Measurements from ENCODE around the gene MYOT. TPM values are rescaled to one million over a fixed set of nuclear protein-coding genes. Genes with fewer than 3 reads are reported as not detected.
"Not testable (repeated sequence)": the region's sequence is repeated elsewhere in the genome, so short reads cannot be mapped to it uniquely, and the experiment has no call there.

The MYOT gene
- total and polyA plus RNA-seq, 11 donors, result 6.2 to 374 (median 27.7) TPM

GRCh38 chr5:137858223-137858916, 9.3 kb upstream of the MYOT start:
- H3K4me3 ChIP-seq, result peak overlapping the region in 10 of 12 donors; percentile 19 to 49 (median 32)
- H3K36me3 ChIP-seq, result peaks cover 0 to 4% (median 0%) of the 10 kb centered on the region in 9 donors
- no peak for TF ChIP-seq CTCF (IDR thresholded peaks at IDR 0.05)
- no peak for TF ChIP-seq POLR2A (IDR thresholded peaks at IDR 0.05)
- intact Hi-C loops (cut with DNase I), result no loop called here
- H3K9me3 ChIP-seq, result no peaks in the 10 kb centered on the region
- peaks cover 5 to 38% (median 20%) of the 10 kb centered on the region in 12 donors for H3K4me1 ChIP-seq
- 9 to 14% (median 11%) methylated on average over 3 of the region's 3 CpGs for WGBS, 4 donors
- peak overlapping the region; percentile 36 to 79 (median 69) for H3K27ac ChIP-seq
- DNase-seq, result no peak
- ATAC-seq, result peak; percentile 33 to 87 (median 80)
- H3K27me3 ChIP-seq, result no peaks in the 10 kb centered on the region

- Histone ChIP-seq H3K27ac (peak overlapping the region; percentile 12 to 79 (median 69)), H3K9me3 (no peaks in the 10 kb centered on the region), H3K27me3 (no peaks in the 10 kb centered on the region), H3K4me1 (peaks cover 5 to 38% (median 20%) of the 10 kb centered on the region in 12 donors), H3K4me3 (peak overlapping the region in 8 of 12 donors; percentile 28 to 49 (median 32)), H3K36me3 (peaks cover 0 to 4% (median 0%) of the 10 kb centered on the region in 9 donors)
- 40 to 52% (median 47%) methylated on average over 5 of the region's 5 CpGs for WGBS, 4 donors
- ATAC-seq (peak in 3 of 4 donors; percentile 22 to 49 (median 47)), DNase-seq (no peak)
- intact Hi-C loops (cut with DNase I), result no loop called here
- TF ChIP-seq CTCF (IDR thresholded peaks at IDR 0.05), result no peak
- no peak for TF ChIP-seq POLR2A (IDR thresholded peaks at IDR 0.05)
Measured at GRCh38 chr5:137858954-137859353, 8.7 kb upstream of the MYOT start.

- Histone ChIP-seq H3K27me3 (no peaks in the 10 kb centered on the region), H3K4me3 (no peak overlapping the region), H3K27ac (no peak overlapping the region), H3K4me1 (peaks cover 4 to 29% (median 18%) of the 10 kb centered on the region in 12 donors), H3K9me3 (no peaks in the 10 kb centered on the region), H3K36me3 (no peaks in the 10 kb centered on the region)
- DNase-seq (no peak), ATAC-seq (no peak)
- WGBS, 4 donors, result 92 to 96% (median 94%) methylated on average over 3 of the region's 3 CpGs
- TF ChIP-seq POLR2A (IDR thresholded peaks at IDR 0.05), result no peak
- intact Hi-C loops (cut with DNase I), result no loop called here
Measured at GRCh38 chr5:137862251-137862650, 5.4 kb upstream of the MYOT start.

GRCh38 chr5:137863653-137864052, 4.0 kb upstream of the MYOT start:
- ATAC-seq; intact Hi-C loops (cut with DNase I); H3K4me3 ChIP-seq; H3K27ac ChIP-seq; H3K9me3 ChIP-seq; H3K27me3 ChIP-seq; DNase-seq; H3K36me3 ChIP-seq: not testable (repeated sequence)
- WGBS, 4 donors, result 94 to 98% (median 96%) methylated on average over 5 to 6 of the region's 6 CpGs
- H3K4me1 ChIP-seq, result peaks cover 0 to 17% (median 7%) of the 10 kb centered on the region in 12 donors

GRCh38 chr5:137866541-137867388, 895 bp upstream of the MYOT start:
- Histone ChIP-seq H3K36me3 (no peaks in the 10 kb centered on the region), H3K4me3 (no peak overlapping the region), H3K4me1 (peaks cover 0 to 16% (median 2%) of the 10 kb centered on the region in 12 donors), H3K9me3 (no peaks in the 10 kb centered on the region), H3K27me3 (no peaks in the 10 kb centered on the region), H3K27ac (peak overlapping the region in 1 of 12 donors; percentile 24)
- DNase-seq (no peak), ATAC-seq (no peak)
- no peak for TF ChIP-seq CTCF (IDR thresholded peaks at IDR 0.05)
- TF ChIP-seq POLR2A (IDR thresholded peaks at IDR 0.05), result no peak
- intact Hi-C loops (cut with DNase I), result no loop called here
- WGBS, 4 donors, result 82 to 92% (median 88%) methylated on average over 4 of the region's 4 CpGs

All from heart left ventricle (tissue), 16 donors.